ENCODE results near the gene GAS2L3.

DNA sequence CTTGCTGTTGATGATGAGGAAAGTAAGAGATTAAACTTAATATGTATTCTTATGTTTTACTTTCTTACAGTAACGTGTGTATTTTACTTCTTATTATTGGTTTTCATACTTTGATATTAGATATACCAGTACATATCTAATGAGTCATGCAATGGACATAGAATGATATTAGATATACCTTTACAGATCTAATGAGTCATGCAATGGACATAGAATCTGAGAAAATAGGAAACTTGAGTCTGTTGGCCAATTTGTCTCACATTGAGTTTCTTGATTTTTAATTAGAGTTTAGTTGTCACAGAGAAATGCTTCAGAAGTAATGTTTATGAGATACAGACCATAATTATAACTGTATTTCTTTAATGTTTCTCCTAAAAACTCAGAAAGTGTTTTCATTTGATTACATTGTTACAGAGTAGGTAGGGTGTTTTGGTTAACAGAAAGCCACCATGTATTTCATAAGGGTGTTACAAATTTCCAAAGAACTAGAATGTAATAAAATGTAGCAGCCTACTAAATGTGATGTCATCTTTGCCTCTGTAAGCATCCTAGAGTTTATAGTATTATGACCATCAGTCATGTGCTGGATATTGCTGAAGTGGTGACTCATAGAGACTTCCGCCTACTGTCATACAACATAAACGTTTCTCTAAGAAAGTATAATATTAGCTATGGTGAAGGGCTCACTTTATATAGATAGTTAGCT is 3.0 kb downstream of the GAS2L3 start:
- TF ChIP-seq EZH2 (IDR thresholded peaks at IDR 0.05; ENCODE audit: borderline replicate concordance, low read depth, low read length, severe bottlenecking) (no peak), CTCF (IDR thresholded peaks at IDR 0.05; ENCODE audit: borderline replicate concordance, extremely low read depth, low read length, poor library complexity, severe bottlenecking) (no peak)

All from DND-41 (cell line).